Measurements from ENCODE around the gene GNAL.

The GNAL gene

DNA sequence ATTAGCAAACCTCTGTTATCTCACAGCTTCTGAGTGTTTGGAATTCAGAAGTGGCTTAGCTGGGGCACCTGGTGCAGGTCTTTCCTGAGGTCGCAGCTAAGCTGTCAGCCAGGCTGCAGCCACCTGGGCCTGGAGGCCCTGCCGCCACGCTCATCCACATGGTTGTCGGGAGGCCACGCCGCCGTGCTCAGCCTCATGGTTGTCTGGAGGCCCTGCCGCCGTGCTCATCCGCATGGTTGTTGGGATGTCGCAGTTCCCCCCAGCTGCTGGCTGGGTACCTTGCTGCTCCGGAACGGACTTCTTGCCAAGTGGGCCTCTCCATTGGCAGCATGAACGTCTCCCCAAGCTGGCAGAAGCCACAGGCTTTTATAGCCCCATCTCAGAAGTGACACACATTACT is 243.3 kb downstream of the GNAL start:
- no peak for DNase-seq (ENCODE audit: low read depth, low spot score)
- H3K27ac ChIP-seq, result no peak overlapping the region
